Hepatocyte (in vitro differentiated cells): Measurements from ENCODE around the gene PCYOX1L. TPM values are rescaled to one million over a fixed set of nuclear protein-coding genes. Genes with fewer than 3 reads are reported as not detected.

Source experiments
- DNase-seq: peaks from one replicate; pipeline ENCODE4 v3.0.0-alpha.2; 2016; ENCODE audit warnings: low spot score
- H2AFZ ChIP-seq: fragments of 200-600 bp; sonication (generic); 2 replicates; pipeline ENCODE4 v1.6.0; 2016; ENCODE audit warnings: antibody characterized with exemption, mild to moderate bottlenecking
- H3K27ac ChIP-seq: fragments of 200-600 bp; sonication (generic); 2 replicates; pipeline ENCODE4 v1.5.1; 2016; ENCODE audit warnings: mild to moderate bottlenecking
- H3K27me3 ChIP-seq: fragments of 200-600 bp; sonication (generic); 2 replicates; pipeline ENCODE4 v1.6.1; 2016
- H3K36me3 ChIP-seq: fragments of 200-600 bp; sonication (generic); replicated peaks from 2 replicates; pipeline ENCODE4 v1.5.1; 2016; ENCODE audit warnings: low read depth; ENCODE audit not compliant: insufficient read depth
- H3K4me1 ChIP-seq: fragments of 200-600 bp; sonication (generic); 2 replicates; pipeline ENCODE4 v1.5.1; 2016; ENCODE audit warnings: mild to moderate bottlenecking, moderate library complexity; ENCODE audit not compliant: insufficient read depth
- H3K4me2 ChIP-seq: fragments of 200-600 bp; sonication (generic); 2 replicates; pipeline ENCODE4 v1.6.0; 2016
- H3K4me3 ChIP-seq: fragments of 200-600 bp; sonication (generic); 2 replicates; pipeline ENCODE4 v1.5.1; 2016; ENCODE audit warnings: mild to moderate bottlenecking
- H3K79me2 ChIP-seq: fragments of 200-600 bp; sonication (generic); 2 replicates; pipeline ENCODE4 v1.6.0; 2017; ENCODE audit warnings: mild to moderate bottlenecking
- H3K9me2 ChIP-seq: fragments of 200-600 bp; sonication (generic); replicated peaks from 2 replicates; pipeline ENCODE4 v1.6.0; 2017; ENCODE audit warnings: mild to moderate bottlenecking; ENCODE audit not compliant: insufficient read depth
- H3K9me3 ChIP-seq: fragments of 200-600 bp; sonication (generic); 2 replicates; pipeline ENCODE4 v1.5.1; 2016; ENCODE audit warnings: low read depth, mild to moderate bottlenecking
- H4K20me1 ChIP-seq: fragments of 200-600 bp; sonication (generic); 2 replicates; pipeline ENCODE4 v1.6.0; 2016; ENCODE audit warnings: mild to moderate bottlenecking; ENCODE audit not compliant: insufficient read depth, poor library complexity, severe bottlenecking
- EZH2 ChIP-seq: fragments of 200-600 bp; sonication (generic); IDR thresholded peaks from 2 replicates; pipeline ENCODE4 v1.6.1; 2016; ENCODE audit warnings: antibody characterized with exemption, mild to moderate bottlenecking, borderline replicate concordance
- EZH2phosphoT487 ChIP-seq: fragments of 200-600 bp; sonication (generic); IDR thresholded peaks from one replicate; pipeline ENCODE4 v1.6.1; 2018; ENCODE audit warnings: antibody characterized with exemption, mild to moderate bottlenecking, low read depth, moderate library complexity; ENCODE audit not compliant: unreplicated experiment, severe bottlenecking
- WGBS: methylation state at CpG from one replicate; pipeline ENCODE4 v1.1.6; 2016; ENCODE audit warnings: low lambda C conversion rate; ENCODE audit errors: missing lambda C conversion rate; 5-methylcytosine and 5-hydroxymethylcytosine counted together
- polyA plus RNA-seq: library from polyadenylated mRNA; unstranded; fragments of >200 nt; fragmentation: Nextera tagmentation; extraction: Ambion mirVana; gene quantifications from 2 replicates; pipeline ENCODE4 v1.2.1, GENCODE V29; 2016
- total RNA-seq: library from RNA; depleted of rRNA; stranded (reverse); fragments of >200 nt; gene quantifications from 2 replicates; pipeline ENCODE4 v1.2.3, GENCODE V29; 2014
- TF ChIP-seq, protein P1 (sequence below): fragments of 200-600 bp; sonication (generic); IDR thresholded peaks from 2 replicates; pipeline ENCODE4 v1.5.1; 2016; ENCODE audit warnings: antibody characterized with exemption, mild to moderate bottlenecking; ENCODE audit not compliant: poor library complexity

PCYOX1L gene
- total and polyA plus RNA-seq, 2 experiments from 2014 or later: 9.1 to 14.4 TPM

- H3K4me3 ChIP-seq: no peak overlapping the region
- H3K9me3 ChIP-seq: no peaks in the 10 kb centered on the region
- H3K27me3 ChIP-seq: no peaks in the 10 kb centered on the region
- WGBS: 62% methylated on average over 10 of the region's 10 CpGs
- no peaks in the 10 kb centered on the region for H3K4me1 ChIP-seq
- H3K79me2 ChIP-seq: no peaks in the 10 kb centered on the region
- H4K20me1 ChIP-seq: no peaks in the 10 kb centered on the region
- H2AFZ ChIP-seq: no peak overlapping the region
- no peaks in the 10 kb centered on the region for H3K9me2 ChIP-seq
- no peak overlapping the region for H3K4me2 ChIP-seq
- TF ChIP-seq, protein P1, sequence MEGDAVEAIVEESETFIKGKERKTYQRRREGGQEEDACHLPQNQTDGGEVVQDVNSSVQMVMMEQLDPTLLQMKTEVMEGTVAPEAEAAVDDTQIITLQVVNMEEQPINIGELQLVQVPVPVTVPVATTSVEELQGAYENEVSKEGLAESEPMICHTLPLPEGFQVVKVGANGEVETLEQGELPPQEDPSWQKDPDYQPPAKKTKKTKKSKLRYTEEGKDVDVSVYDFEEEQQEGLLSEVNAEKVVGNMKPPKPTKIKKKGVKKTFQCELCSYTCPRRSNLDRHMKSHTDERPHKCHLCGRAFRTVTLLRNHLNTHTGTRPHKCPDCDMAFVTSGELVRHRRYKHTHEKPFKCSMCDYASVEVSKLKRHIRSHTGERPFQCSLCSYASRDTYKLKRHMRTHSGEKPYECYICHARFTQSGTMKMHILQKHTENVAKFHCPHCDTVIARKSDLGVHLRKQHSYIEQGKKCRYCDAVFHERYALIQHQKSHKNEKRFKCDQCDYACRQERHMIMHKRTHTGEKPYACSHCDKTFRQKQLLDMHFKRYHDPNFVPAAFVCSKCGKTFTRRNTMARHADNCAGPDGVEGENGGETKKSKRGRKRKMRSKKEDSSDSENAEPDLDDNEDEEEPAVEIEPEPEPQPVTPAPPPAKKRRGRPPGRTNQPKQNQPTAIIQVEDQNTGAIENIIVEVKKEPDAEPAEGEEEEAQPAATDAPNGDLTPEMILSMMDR: no peak
- TF ChIP-seq EZH2phosphoT487 (no peak), EZH2 (no peak)
- H3K36me3 ChIP-seq: no peaks in the 10 kb centered on the region
- no peak overlapping the region for H3K27ac ChIP-seq
- peak; percentile 65 for DNase-seq
Measured at GRCh38 chr5:149310947-149311658, 46.7 kb upstream of the PCYOX1L start.

DNA sequence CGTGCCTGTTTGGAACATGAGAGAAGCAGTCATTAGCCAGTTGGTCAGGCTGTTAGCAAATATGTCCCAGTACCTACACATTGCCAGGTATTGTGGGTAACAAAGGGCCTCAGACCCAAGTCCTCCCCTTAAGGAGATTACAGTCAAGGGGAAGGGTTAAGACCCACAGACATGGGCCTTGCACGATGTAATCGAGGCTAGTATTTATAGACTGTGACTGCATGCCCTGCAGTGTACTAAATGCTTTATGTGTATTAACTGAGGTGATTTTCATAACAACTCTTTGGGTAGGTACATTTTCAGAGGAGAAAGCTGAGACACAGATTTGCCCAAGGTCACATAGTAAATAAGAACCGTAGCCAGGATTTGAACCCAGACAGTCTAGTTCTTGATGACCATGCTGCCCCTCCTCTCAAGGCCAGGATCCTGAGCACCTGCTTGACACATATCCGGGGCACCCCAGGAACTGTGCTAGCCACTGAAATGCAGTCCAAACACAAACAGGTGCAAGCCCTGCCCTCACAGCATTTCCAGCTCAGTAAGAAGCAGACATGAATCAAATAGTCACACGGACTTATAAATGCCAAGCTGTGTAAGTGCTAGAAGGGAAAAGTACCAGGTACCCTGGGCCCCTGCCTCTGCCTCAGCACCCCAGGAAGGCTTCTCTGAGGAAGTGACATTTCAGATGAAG, 44.5 kb upstream of the PCYOX1L start:
- TF ChIP-seq, protein P1: no peak
- TF ChIP-seq EZH2phosphoT487: no peak
- no peak for TF ChIP-seq EZH2
- Histone ChIP-seq H3K79me2 (no peaks in the 10 kb centered on the region), H3K27me3 (no peaks in the 10 kb centered on the region), H3K4me3 (no peak overlapping the region), H2AFZ (no peak overlapping the region), H3K36me3 (no peaks in the 10 kb centered on the region), H3K9me2 (no peaks in the 10 kb centered on the region), H3K4me2 (no peak overlapping the region), H3K4me1 (no peaks in the 10 kb centered on the region), H3K27ac (no peak overlapping the region), H4K20me1 (no peaks in the 10 kb centered on the region), H3K9me3 (no peaks in the 10 kb centered on the region)
- 78% methylated on average over 6 of the region's 6 CpGs for WGBS
- no peak for DNase-seq

- Histone ChIP-seq H4K20me1 (no peaks in the 10 kb centered on the region), H3K9me2 (no peaks in the 10 kb centered on the region), H3K4me3 (no peak overlapping the region), H2AFZ (no peak overlapping the region), H3K9me3 (no peaks in the 10 kb centered on the region), H3K36me3 (no peaks in the 10 kb centered on the region), H3K4me2 (no peak overlapping the region), H3K27ac (no peak overlapping the region), H3K4me1 (no peaks in the 10 kb centered on the region), H3K79me2 (no peaks in the 10 kb centered on the region), H3K27me3 (no peaks in the 10 kb centered on the region)
- no peak for DNase-seq
- 82% methylated on average over 4 of the region's 4 CpGs for WGBS
- TF ChIP-seq EZH2 (no peak), EZH2phosphoT487 (no peak)
- TF ChIP-seq, protein P1: no peak
Measured at GRCh38 chr5:149314571-149315111, 43.2 kb upstream of the PCYOX1L start.
